Thyroid gland (tissue), 4 donors: ENCODE results near the gene SYNM.

Source experiments
- POLR2A ChIP-seq, 2 donors: fragments of 450-650 bp; IDR thresholded peaks; one replicate each; pipeline ENCODE4 v1.6.1; 2017; ENCODE audit warnings: antibody characterized with exemption in 2 of 2, mild to moderate bottlenecking in 2 of 2, moderate library complexity in 1 of 2
- TF ChIP-seq, protein P1 (sequence below), 6 experiments: fragments of 200-600 bp in 3 of 6; fragments of 450-650 bp in 3 of 6; sonication (generic) in 3 of 6; IDR thresholded peaks; one replicate each; pipeline ENCODE4 v1.5.1; 2016 to 2019; ENCODE audit warnings: antibody characterized with exemption in 6 of 6, mild to moderate bottlenecking in 2 of 6, inconsistent platforms in 1 of 6, moderate library complexity in 1 of 6

DNA sequence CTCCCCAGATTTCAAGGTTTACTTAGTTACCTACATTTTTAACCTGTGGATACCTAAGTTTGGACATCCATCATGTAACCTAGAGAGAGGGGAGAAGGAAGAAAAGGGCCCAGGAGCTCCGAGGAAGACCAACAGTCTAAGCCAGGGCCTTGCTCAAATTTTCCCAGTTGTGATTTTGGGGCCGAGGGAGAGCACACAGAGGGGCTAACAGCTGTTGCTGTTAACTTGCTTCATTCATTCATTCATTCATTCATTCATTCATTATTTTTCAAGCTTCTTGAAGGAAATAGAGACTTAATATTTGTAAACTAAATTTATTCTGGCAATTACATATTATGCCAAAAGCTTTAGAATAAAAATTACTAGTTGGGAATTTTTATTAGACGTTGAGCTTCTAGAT lies 22.9 kb downstream of the SYNM start:
- TF ChIP-seq POLR2A (IDR thresholded peaks at IDR 0.05), result no peak
- TF ChIP-seq, protein P1, sequence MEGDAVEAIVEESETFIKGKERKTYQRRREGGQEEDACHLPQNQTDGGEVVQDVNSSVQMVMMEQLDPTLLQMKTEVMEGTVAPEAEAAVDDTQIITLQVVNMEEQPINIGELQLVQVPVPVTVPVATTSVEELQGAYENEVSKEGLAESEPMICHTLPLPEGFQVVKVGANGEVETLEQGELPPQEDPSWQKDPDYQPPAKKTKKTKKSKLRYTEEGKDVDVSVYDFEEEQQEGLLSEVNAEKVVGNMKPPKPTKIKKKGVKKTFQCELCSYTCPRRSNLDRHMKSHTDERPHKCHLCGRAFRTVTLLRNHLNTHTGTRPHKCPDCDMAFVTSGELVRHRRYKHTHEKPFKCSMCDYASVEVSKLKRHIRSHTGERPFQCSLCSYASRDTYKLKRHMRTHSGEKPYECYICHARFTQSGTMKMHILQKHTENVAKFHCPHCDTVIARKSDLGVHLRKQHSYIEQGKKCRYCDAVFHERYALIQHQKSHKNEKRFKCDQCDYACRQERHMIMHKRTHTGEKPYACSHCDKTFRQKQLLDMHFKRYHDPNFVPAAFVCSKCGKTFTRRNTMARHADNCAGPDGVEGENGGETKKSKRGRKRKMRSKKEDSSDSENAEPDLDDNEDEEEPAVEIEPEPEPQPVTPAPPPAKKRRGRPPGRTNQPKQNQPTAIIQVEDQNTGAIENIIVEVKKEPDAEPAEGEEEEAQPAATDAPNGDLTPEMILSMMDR (IDR thresholded peaks at IDR 0.05), result no peak
